Breast epithelium (tissue), 4 donors: ENCODE measurements around the gene ZNF236. TPM values are rescaled to one million over a fixed set of nuclear protein-coding genes. Genes with fewer than 3 reads are reported as not detected.
A peak's percentile ranks its signal among the peaks of the same experiment; 100 is the strongest.

ENCODE experiments used
- DNase-seq, 2 donors: peaks; one replicate each; pipeline ENCODE4 v3.0.0-alpha.2; 2019; ENCODE audit warnings: low spot score in 2 of 2
- H3K27ac ChIP-seq, 2 donors: fragments of 200-600 bp; sonication (generic) in 1 of 2; one replicate each; pipeline ENCODE4 v1.5.1; 2016 to 2019; ENCODE audit warnings: mild to moderate bottlenecking in 1 of 2
- H3K27me3 ChIP-seq, 2 donors: fragments of 200-600 bp; sonication (generic) in 1 of 2; one replicate each; pipeline versions ENCODE4 v1.5.1 to v1.6.0; 2017 to 2019; ENCODE audit warnings: control low read depth in 1 of 2, mild to moderate bottlenecking in 1 of 2
- H3K36me3 ChIP-seq: fragments of 200-600 bp; one replicate; pipeline ENCODE4 v1.5.1; 2019
- H3K4me1 ChIP-seq, 2 donors: fragments of 200-600 bp; sonication (generic); one replicate each; pipeline ENCODE4 v1.5.1; 2016 to 2019; ENCODE audit warnings: control low read depth in 1 of 2
- H3K4me3 ChIP-seq, 3 donors: fragments of 200-600 bp; sonication (generic); 1 replicate in 2 of 3; 2 replicates in 1 of 3; pipeline ENCODE4 v1.5.1; 2016 to 2019; ENCODE audit warnings: mild to moderate bottlenecking in 3 of 3, moderate library complexity in 2 of 3
- H3K9me3 ChIP-seq, 2 donors: fragments of 200-600 bp; sonication (generic) in 1 of 2; one replicate each; pipeline ENCODE4 v1.5.1; 2016 to 2019; ENCODE audit warnings: control low read depth in 1 of 2
- POLR2A ChIP-seq: fragments of 450-650 bp; IDR thresholded peaks from one replicate; pipeline ENCODE4 v1.6.1; 2016; ENCODE audit warnings: antibody characterized with exemption, mild to moderate bottlenecking, moderate library complexity
- POLR2AphosphoS5 ChIP-seq, 3 donors: sonication (generic); formaldehyde crosslinking; IDR thresholded peaks; one replicate each; pipeline ENCODE4 v1.6.1; 2017; ENCODE audit warnings: antibody characterized with exemption in 3 of 3
- intact Hi-C: fragments of 100-400 bp; cut with DNase I; formaldehyde crosslinking; loops from one replicate; pipeline ENCODE4 v1.15.1; 2023; ENCODE audit warnings: low total_unique reads
- total RNA-seq, 3 donors: library from RNA; depleted of rRNA; stranded (reverse); fragments of >200 nt; gene quantifications; one replicate each; pipeline ENCODE4 v1.1.0, GENCODE V29; 2016
- TF ChIP-seq, protein P1 (sequence below), 3 donors: fragments of 450-650 bp; IDR thresholded peaks; one replicate each; pipeline ENCODE4 v1.5.1; 2016 to 2017; ENCODE audit warnings: antibody characterized with exemption in 3 of 3, mild to moderate bottlenecking in 3 of 3, moderate library complexity in 3 of 3

ZNF236 gene
- total RNA-seq, 3 donors from 2014 or later = 12.3 to 28.2 (median 27.1) TPM

DNA sequence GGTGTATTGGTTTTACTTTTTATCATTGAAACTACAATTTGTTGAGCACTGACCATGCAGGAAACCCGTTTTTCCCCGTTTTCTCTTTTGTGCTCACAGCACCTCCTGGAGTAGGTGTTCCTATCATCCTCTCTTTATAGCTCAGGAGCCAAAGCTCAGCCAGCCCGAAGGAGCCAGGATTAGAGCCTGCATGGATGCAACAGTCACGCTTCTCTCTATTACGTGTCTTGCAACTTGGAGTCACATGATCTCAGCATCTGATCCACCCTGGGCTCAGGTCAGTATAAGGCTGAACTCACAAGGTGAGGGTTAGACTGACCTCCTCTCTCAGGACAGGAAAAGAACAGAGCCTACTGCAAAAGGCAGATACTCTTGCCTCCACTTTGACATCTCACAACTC is 159.7 kb downstream of the ZNF236 start:
- Histone ChIP-seq H3K27ac (no peak overlapping the region), H3K4me3 (no peak overlapping the region), H3K27me3 (no peaks in the 10 kb centered on the region), H3K36me3 (no peaks in the 10 kb centered on the region), H3K4me1 (no peaks in the 10 kb centered on the region), H3K9me3 (no peaks in the 10 kb centered on the region)
- DNase-seq = no peak
- TF ChIP-seq POLR2A (no peak), POLR2AphosphoS5 (IDR thresholded peaks at IDR 0.05) (no peak)
- TF ChIP-seq, protein P1, sequence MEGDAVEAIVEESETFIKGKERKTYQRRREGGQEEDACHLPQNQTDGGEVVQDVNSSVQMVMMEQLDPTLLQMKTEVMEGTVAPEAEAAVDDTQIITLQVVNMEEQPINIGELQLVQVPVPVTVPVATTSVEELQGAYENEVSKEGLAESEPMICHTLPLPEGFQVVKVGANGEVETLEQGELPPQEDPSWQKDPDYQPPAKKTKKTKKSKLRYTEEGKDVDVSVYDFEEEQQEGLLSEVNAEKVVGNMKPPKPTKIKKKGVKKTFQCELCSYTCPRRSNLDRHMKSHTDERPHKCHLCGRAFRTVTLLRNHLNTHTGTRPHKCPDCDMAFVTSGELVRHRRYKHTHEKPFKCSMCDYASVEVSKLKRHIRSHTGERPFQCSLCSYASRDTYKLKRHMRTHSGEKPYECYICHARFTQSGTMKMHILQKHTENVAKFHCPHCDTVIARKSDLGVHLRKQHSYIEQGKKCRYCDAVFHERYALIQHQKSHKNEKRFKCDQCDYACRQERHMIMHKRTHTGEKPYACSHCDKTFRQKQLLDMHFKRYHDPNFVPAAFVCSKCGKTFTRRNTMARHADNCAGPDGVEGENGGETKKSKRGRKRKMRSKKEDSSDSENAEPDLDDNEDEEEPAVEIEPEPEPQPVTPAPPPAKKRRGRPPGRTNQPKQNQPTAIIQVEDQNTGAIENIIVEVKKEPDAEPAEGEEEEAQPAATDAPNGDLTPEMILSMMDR (IDR thresholded peaks at IDR 0.05) = no peak
- intact Hi-C loops = no loop called here

DNA sequence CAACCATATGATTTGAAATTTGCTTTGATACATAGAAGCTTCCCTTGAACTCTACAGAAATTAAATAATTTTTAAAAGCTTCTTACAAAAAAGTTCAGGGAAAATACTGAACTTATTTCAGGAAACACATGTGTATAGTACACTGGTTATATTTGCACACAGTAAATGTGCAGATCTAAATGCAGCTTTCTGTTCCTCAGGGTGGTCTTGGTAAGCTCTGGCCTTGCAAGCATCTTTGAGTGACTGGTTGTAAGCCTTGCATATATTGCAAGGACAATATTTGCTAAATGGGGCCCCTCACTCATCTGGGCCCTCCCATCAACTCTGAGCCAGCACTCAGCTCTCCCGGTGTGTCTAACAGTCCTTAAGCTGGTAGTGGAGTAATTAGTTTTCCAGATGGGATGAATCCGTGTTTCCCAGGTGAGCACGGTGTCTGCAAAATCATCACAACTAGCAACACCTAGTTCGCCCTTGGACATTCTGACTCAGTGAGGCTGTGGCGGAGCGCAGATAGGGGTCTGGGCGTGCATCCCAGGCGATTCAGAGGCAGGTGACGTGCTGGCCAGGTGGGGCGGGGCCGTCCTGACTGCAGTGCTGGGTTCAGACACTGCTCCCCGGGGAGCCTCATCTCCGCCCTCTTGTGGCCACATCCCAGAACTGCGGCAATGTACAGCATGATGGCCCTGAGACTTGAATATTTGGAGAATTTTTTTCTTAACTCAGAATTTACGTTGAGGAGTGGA is 160.7 kb downstream of the ZNF236 start:
- Histone ChIP-seq H3K27me3 (no peaks in the 10 kb centered on the region), H3K27ac (no peak overlapping the region), H3K4me1 (no peaks in the 10 kb centered on the region), H3K9me3 (no peaks in the 10 kb centered on the region), H3K36me3 (no peaks in the 10 kb centered on the region), H3K4me3 (peak overlapping the region in 1 of 3 donors; percentile 3)
- intact Hi-C loops = no loop called here
- DNase-seq = peak; percentile 67 to 86
- TF ChIP-seq POLR2AphosphoS5 (IDR thresholded peaks at IDR 0.05) = no peak
- TF ChIP-seq, protein P1 (IDR thresholded peaks at IDR 0.05) = peak; percentile 77 to 84 (median 78)
- no peak for TF ChIP-seq POLR2A

DNA sequence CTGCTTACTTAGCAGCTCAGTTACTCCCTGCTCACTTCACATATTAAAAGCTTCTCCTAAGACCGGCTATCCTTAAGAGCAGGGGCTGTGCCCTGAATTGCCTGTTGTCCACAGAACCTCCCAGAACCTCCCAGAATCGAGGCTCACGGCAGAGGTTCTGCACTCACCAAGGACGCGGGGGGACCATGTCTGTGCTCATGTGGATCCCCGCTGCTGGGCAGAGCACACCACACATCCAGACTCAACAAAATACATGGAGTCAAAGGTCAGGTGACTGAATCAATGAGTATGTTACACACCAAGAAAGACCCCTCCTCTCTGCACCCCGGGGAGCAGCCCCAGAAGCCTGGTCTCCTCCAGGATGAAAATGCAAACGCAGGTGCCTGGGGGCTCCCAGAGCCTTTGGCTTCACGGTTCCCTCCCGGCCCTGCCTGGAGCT is 161.3 kb downstream of the ZNF236 start:
- Histone ChIP-seq H3K27me3 (no peaks in the 10 kb centered on the region), H3K36me3 (no peaks in the 10 kb centered on the region), H3K27ac (no peak overlapping the region), H3K4me1 (no peaks in the 10 kb centered on the region), H3K9me3 (no peaks in the 10 kb centered on the region), H3K4me3 (no peak overlapping the region)
- TF ChIP-seq POLR2A (no peak), POLR2AphosphoS5 (IDR thresholded peaks at IDR 0.05) (no peak)
- TF ChIP-seq, protein P1 (IDR thresholded peaks at IDR 0.05) = no peak
- DNase-seq = no peak
- intact Hi-C loops = no loop called here

DNA sequence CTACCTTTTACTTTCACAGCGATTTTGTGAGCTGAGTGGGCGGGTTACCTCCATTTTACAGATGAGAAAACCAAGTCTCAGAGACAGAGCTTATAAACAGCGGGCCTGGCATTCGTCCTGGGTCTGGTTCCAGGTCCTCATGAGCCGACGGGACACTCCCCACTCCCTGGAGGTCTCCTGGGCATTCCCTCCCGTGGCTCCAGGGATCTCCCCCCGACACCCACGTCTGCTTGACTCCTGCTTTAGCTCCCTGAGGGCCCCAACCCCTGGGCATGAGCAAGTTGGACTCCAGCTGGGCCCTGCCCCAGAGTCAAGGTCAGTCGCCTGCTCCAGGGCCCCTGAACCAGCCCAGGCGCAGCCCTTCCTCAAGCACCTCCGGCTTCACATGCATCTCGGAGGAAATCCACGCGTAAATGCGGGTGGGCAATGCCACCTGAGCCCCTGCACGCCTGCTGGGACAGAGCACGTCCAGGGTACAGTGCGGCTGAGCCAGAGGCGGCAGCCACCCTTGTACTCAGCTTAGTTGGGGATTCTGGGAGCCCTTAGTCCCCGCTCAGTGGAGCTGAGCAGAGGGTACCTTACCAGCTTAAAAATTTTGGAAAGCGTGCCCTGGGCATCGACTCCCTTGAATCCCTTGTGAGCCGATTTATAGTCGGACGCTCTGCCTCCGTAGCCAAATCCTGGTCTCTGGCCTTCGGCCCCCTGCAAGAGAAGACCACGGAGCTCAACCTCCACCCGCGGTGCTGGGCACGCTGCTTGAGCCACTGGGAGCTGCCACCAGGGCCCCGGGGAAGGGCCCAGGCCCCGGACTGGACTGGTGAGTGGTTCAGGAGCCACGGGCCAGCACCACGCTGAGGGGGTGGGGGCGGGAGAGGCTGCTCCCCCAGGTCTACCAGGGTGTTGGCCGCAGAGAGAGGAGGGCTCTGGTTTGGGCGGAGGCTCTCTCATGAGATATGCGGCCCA is 162.1 kb downstream of the ZNF236 start:
- Histone ChIP-seq H3K9me3 (no peaks in the 10 kb centered on the region), H3K4me1 (no peaks in the 10 kb centered on the region), H3K36me3 (no peaks in the 10 kb centered on the region), H3K4me3 (no peak overlapping the region), H3K27ac (no peak overlapping the region), H3K27me3 (no peaks in the 10 kb centered on the region)
- intact Hi-C loops = no loop called here
- DNase-seq = peak in 1 of 2 donors; percentile 47
- TF ChIP-seq, protein P1 (IDR thresholded peaks at IDR 0.05) = no peak
- TF ChIP-seq POLR2AphosphoS5 (IDR thresholded peaks at IDR 0.05) = no peak
- no peak for TF ChIP-seq POLR2A
